ENCODE data around the gene AKNAD1. TPM values are rescaled to one million over a fixed set of nuclear protein-coding genes. Genes with fewer than 3 reads are reported as not detected.

The AKNAD1 gene
- total and polyA plus RNA-seq, 2 of the 13 experiments (the other 11 are each of a cell fraction or from before 2014, with no cell fraction given), result not detected

- TF ChIP-seq TP53 (CRISPR knock-in tag; conservative IDR thresholded peaks at IDR 0.05) (no peak), ZNF264 (CRISPR knock-in tag; IDR thresholded peaks at IDR 0.05) (no peak), NFE2L1 (CRISPR knock-in tag; IDR thresholded peaks at IDR 0.05; ENCODE audit: borderline replicate concordance) (no peak), ONECUT2 (CRISPR knock-in tag; IDR thresholded peaks at IDR 0.05) (no peak), CC2D1A (CRISPR knock-in tag; IDR thresholded peaks at IDR 0.05) (no peak), ZNF512B (CRISPR knock-in tag; IDR thresholded peaks at IDR 0.05; ENCODE audit: borderline replicate concordance) (no peak), SRSF4 (IDR thresholded peaks at IDR 0.05; ENCODE audit: low read depth, low read length, poor library complexity, severe bottlenecking) (no peak)
- no peaks in the 10 kb centered on the region for H4K20me1 ChIP-seq (ENCODE audit: insufficient read depth, low read length)
- FAIRE-seq (no peak), ATAC-seq (no peak), DNase-seq (ENCODE audit: low spot score) (no peak)
- no peaks in the 10 kb centered on the region for H3K4me1 ChIP-seq (ENCODE audit: insufficient read depth, low read length)
- peaks cover 2 to 6% of the 10 kb centered on the region in 2 experiments; a peak in 2 of 5 replicates for H3K27me3 ChIP-seq (ENCODE audit: control insufficient read depth in 1 of 2, insufficient read depth in 2 of 2, low read length in 2 of 2)
- BruUV-seq (replicated peaks), result no TSS peak
- H2AFZ ChIP-seq (ENCODE audit: low read length), result no peak overlapping the region
- no peak overlapping the region for H3K4me3 ChIP-seq (replicated peaks in 1 of 3; ENCODE audit: insufficient read depth in 1 of 3, low read depth in 2 of 3, low read length in 3 of 3)
- WGBS (ENCODE audit: low lambda C conversion rate), result 24% methylated on average over 5 of the region's 5 CpGs
- no peak overlapping the region for H3K9ac ChIP-seq (ENCODE audit: insufficient read depth, low read depth, low read length)
- H3K27ac ChIP-seq (ENCODE audit: extremely low read length, insufficient read depth, low read length), result no peak overlapping the region
- no peaks in the 10 kb centered on the region for H3K9me3 ChIP-seq (ENCODE audit: low read length)
- H3K4me2 ChIP-seq (ENCODE audit: low read depth, low read length), result no peak overlapping the region
- in situ Hi-C loops (cut with HindIII; ENCODE audit: extremely low pct_ligation_motif_present, low pct_unique_long_range_greater_than_20kb), result no loop called here
- CTCF ChIA-PET (ENCODE audit: low intra/inter-chr PET ratio, low total read pairs), result no interaction called here
- POLR2A ChIA-PET, result no interaction called here
- intact Hi-C loops (cut with micrococcal nuclease; ENCODE audit: unreplicated experiment), result no loop called here
- H3K36me3 ChIP-seq (replicated peaks in 1 of 2; ENCODE audit: control insufficient read depth in 1 of 2, insufficient read depth in 2 of 2, low read length in 2 of 2), result no peaks in the 10 kb centered on the region
- no peaks in the 10 kb centered on the region for H3K79me2 ChIP-seq (ENCODE audit: insufficient read depth, low read length)
These were observed 14.3 kb upstream of the AKNAD1 start for GRCh38 chr1:108871050-108871724.
